Transverse colon (tissue), 3 donors: ENCODE measurements around the gene CYP19A1.

Experiments used
- CTCF ChIP-seq, 5 experiments: fragments of 200-600 bp in 3 of 5; fragments of 450-650 bp in 2 of 5; sonication (generic) in 3 of 5; IDR thresholded peaks; 1 replicate in 2 of 5; 2 replicates in 3 of 5; pipeline ENCODE4 v1.5.1; 2016 to 2017; ENCODE audit warnings: antibody characterized with exemption in 5 of 5, inconsistent platforms in 3 of 5, mild to moderate bottlenecking in 2 of 5, moderate library complexity in 1 of 5
- POLR2A ChIP-seq: fragments of 450-650 bp; IDR thresholded peaks from one replicate; pipeline ENCODE4 v1.6.1; 2016; ENCODE audit warnings: antibody characterized with exemption, mild to moderate bottlenecking, moderate library complexity

- no peak for TF ChIP-seq CTCF (IDR thresholded peaks at IDR 0.05)
- no peak for TF ChIP-seq POLR2A
Measured at GRCh38 chr15:51223771-51224229, 114.6 kb downstream of the CYP19A1 start.
